ENCODE data around the gene KRTAP4-8.
"Not testable (repeated sequence)": the region's sequence is repeated elsewhere in the genome, so short reads cannot be mapped to it uniquely, and the experiment has no call there.

KRTAP4-8 gene

GRCh38 chr17:41088760-41089352 lies 9.1 kb downstream of the KRTAP4-8 start:
- not testable (repeated sequence) for H3K79me1 ChIP-seq (replicated peaks; ENCODE audit: low read length, poor library complexity, severe bottlenecking); H3K4me1 ChIP-seq (ENCODE audit: control insufficient read depth, insufficient read depth, low read depth, low read length); H3K4me3 ChIP-seq (ENCODE audit: insufficient read depth in 1 of 2, low read depth in 1 of 2, low read length in 2 of 2); H3K27ac ChIP-seq (ENCODE audit: low read length, poor library complexity, severe bottlenecking); H3K18ac ChIP-seq (ENCODE audit: low read depth in 1 of 2, low read length in 2 of 2); H3K9ac ChIP-seq (ENCODE audit: low read length); H4K8ac ChIP-seq (ENCODE audit: low read length); H3K4me2 ChIP-seq (ENCODE audit: low read length, poor library complexity, severe bottlenecking); H2BK5ac ChIP-seq (ENCODE audit: low read depth, low read length, poor library complexity, severe bottlenecking); H3K14ac ChIP-seq (ENCODE audit: low read length in 2 of 2); H3K23ac ChIP-seq (ENCODE audit: low read length in 2 of 2); H2AFZ ChIP-seq (ENCODE audit: low read depth, low read length); H2BK12ac ChIP-seq (ENCODE audit: low read length in 2 of 2); DNase-seq; H3K4ac ChIP-seq (ENCODE audit: low read depth in 1 of 2, low read length in 2 of 2); H2AK5ac ChIP-seq (ENCODE audit: low read length, severe bottlenecking); H3K9me3 ChIP-seq (ENCODE audit: control insufficient read depth, low read length); H4K91ac ChIP-seq (ENCODE audit: low read length); H2BK15ac ChIP-seq (ENCODE audit: low read depth, poor library complexity, severe bottlenecking); H3K27me3 ChIP-seq (ENCODE audit: control insufficient read depth in 1 of 2, insufficient read depth in 1 of 2, low read length in 2 of 2); H3K36me3 ChIP-seq (ENCODE audit: control insufficient read depth in 1 of 2, insufficient read depth in 2 of 2, low read depth in 1 of 2, low read length in 2 of 2); H2BK120ac ChIP-seq (ENCODE audit: low read depth, low read length)
- no CpG with 5 or more reads among the region's 4 CpGs for WGBS

GRCh38 chr17:41084100-41084856 lies 13.7 kb downstream of the KRTAP4-8 start, which contains the start of gene KRTAP4-7:
KRTAP4-7 (plus strand) TSS chr17:41084150; CDS start chr17:41084207, 57 bp downstream.
- H3K9ac ChIP-seq (ENCODE audit: low read length); H4K8ac ChIP-seq (ENCODE audit: low read length); H3K4me1 ChIP-seq (ENCODE audit: control insufficient read depth, insufficient read depth, low read depth, low read length); H3K27me3 ChIP-seq (ENCODE audit: control insufficient read depth in 1 of 2, insufficient read depth in 1 of 2, low read length in 2 of 2); H2AFZ ChIP-seq (ENCODE audit: low read depth, low read length); H3K23ac ChIP-seq (ENCODE audit: low read length in 2 of 2); H4K91ac ChIP-seq (ENCODE audit: low read length); H2BK5ac ChIP-seq (ENCODE audit: low read depth, low read length, poor library complexity, severe bottlenecking); H2BK120ac ChIP-seq (ENCODE audit: low read depth, low read length); H3K79me1 ChIP-seq (replicated peaks; ENCODE audit: low read length, poor library complexity, severe bottlenecking); H3K4me3 ChIP-seq (ENCODE audit: insufficient read depth in 1 of 2, low read depth in 1 of 2, low read length in 2 of 2); H3K9me3 ChIP-seq (ENCODE audit: control insufficient read depth, low read length); DNase-seq; H2BK15ac ChIP-seq (ENCODE audit: low read depth, poor library complexity, severe bottlenecking); H2BK12ac ChIP-seq (ENCODE audit: low read length in 2 of 2); H3K36me3 ChIP-seq (ENCODE audit: control insufficient read depth in 1 of 2, insufficient read depth in 2 of 2, low read depth in 1 of 2, low read length in 2 of 2); H3K4ac ChIP-seq (ENCODE audit: low read depth in 1 of 2, low read length in 2 of 2); H3K4me2 ChIP-seq (ENCODE audit: low read length, poor library complexity, severe bottlenecking): not testable (repeated sequence)
- Histone ChIP-seq H2AK5ac (ENCODE audit: low read length, severe bottlenecking) (peak within 1 kb of the TSS; percentile 39), H3K18ac (ENCODE audit: low read depth in 1 of 2, low read length in 2 of 2) (peak within 1 kb of the TSS in 1 of 2 experiments; percentile 57), H3K14ac (ENCODE audit: low read length in 2 of 2) (peak within 1 kb of the TSS in 1 of 2 experiments; percentile 81), H3K27ac (ENCODE audit: low read length, poor library complexity, severe bottlenecking) (peak within 1 kb of the TSS; percentile 71)
- 85% methylated on average over 13 of the region's 14 CpGs for WGBS

GRCh38 chr17:41083427-41083826 lies 14.5 kb downstream of the KRTAP4-8 start:
- DNase-seq; H2BK5ac ChIP-seq (ENCODE audit: low read depth, low read length, poor library complexity, severe bottlenecking); H3K9ac ChIP-seq (ENCODE audit: low read length); H3K79me1 ChIP-seq (replicated peaks; ENCODE audit: low read length, poor library complexity, severe bottlenecking); H3K27me3 ChIP-seq (ENCODE audit: control insufficient read depth in 1 of 2, insufficient read depth in 1 of 2, low read length in 2 of 2); H4K91ac ChIP-seq (ENCODE audit: low read length); H3K23ac ChIP-seq (ENCODE audit: low read length in 2 of 2); H2AFZ ChIP-seq (ENCODE audit: low read depth, low read length); H3K18ac ChIP-seq (ENCODE audit: low read depth in 1 of 2, low read length in 2 of 2); H4K8ac ChIP-seq (ENCODE audit: low read length); H3K14ac ChIP-seq (ENCODE audit: low read length in 2 of 2); H2BK15ac ChIP-seq (ENCODE audit: low read depth, poor library complexity, severe bottlenecking); H3K4me3 ChIP-seq (ENCODE audit: insufficient read depth in 1 of 2, low read depth in 1 of 2, low read length in 2 of 2); H2BK12ac ChIP-seq (ENCODE audit: low read length in 2 of 2); H3K36me3 ChIP-seq (ENCODE audit: control insufficient read depth in 1 of 2, insufficient read depth in 2 of 2, low read depth in 1 of 2, low read length in 2 of 2); H3K4me2 ChIP-seq (ENCODE audit: low read length, poor library complexity, severe bottlenecking); H3K9me3 ChIP-seq (ENCODE audit: control insufficient read depth, low read length); H2AK5ac ChIP-seq (ENCODE audit: low read length, severe bottlenecking); H3K4ac ChIP-seq (ENCODE audit: low read depth in 1 of 2, low read length in 2 of 2); H3K4me1 ChIP-seq (ENCODE audit: control insufficient read depth, insufficient read depth, low read depth, low read length); H2BK120ac ChIP-seq (ENCODE audit: low read depth, low read length): not testable (repeated sequence)
- WGBS, result no CpG with 5 or more reads among the region's 2 CpGs
- peak overlapping the region; percentile 71 for H3K27ac ChIP-seq (ENCODE audit: low read length, poor library complexity, severe bottlenecking)

GRCh38 chr17:41082626-41083025 lies 15.3 kb downstream of the KRTAP4-8 start:
- Histone ChIP-seq H4K8ac (ENCODE audit: low read length) (no peak overlapping the region), H3K4me2 (ENCODE audit: low read length, poor library complexity, severe bottlenecking) (no peak overlapping the region), H3K9ac (ENCODE audit: low read length) (no peak overlapping the region), H3K23ac (ENCODE audit: low read length in 2 of 2) (no peak overlapping the region), H3K36me3 (ENCODE audit: control insufficient read depth in 1 of 2, insufficient read depth in 2 of 2, low read depth in 1 of 2, low read length in 2 of 2) (no peaks in the 10 kb centered on the region), H3K27ac (ENCODE audit: low read length, poor library complexity, severe bottlenecking) (peak overlapping the region; percentile 76), H3K18ac (ENCODE audit: low read depth in 1 of 2, low read length in 2 of 2) (no peak overlapping the region), H2BK5ac (ENCODE audit: low read depth, low read length, poor library complexity, severe bottlenecking) (no peak overlapping the region), H2BK15ac (ENCODE audit: low read depth, poor library complexity, severe bottlenecking) (no peak overlapping the region), H2AK5ac (ENCODE audit: low read length, severe bottlenecking) (no peak overlapping the region), H3K4me1 (ENCODE audit: control insufficient read depth, insufficient read depth, low read depth, low read length) (peaks cover 4% of the 10 kb centered on the region), H3K14ac (ENCODE audit: low read length in 2 of 2) (no peak overlapping the region), H3K27me3 (ENCODE audit: control insufficient read depth in 1 of 2, insufficient read depth in 1 of 2, low read length in 2 of 2) (no peaks in the 10 kb centered on the region), H3K4me3 (ENCODE audit: insufficient read depth in 1 of 2, low read depth in 1 of 2, low read length in 2 of 2) (no peak overlapping the region), H3K4ac (ENCODE audit: low read depth in 1 of 2, low read length in 2 of 2) (no peak overlapping the region), H2BK120ac (ENCODE audit: low read depth, low read length) (no peak overlapping the region), H4K91ac (ENCODE audit: low read length) (no peak overlapping the region), H2AFZ (ENCODE audit: low read depth, low read length) (no peak overlapping the region), H2BK12ac (ENCODE audit: low read length in 2 of 2) (no peak overlapping the region), H3K9me3 (ENCODE audit: control insufficient read depth, low read length) (no peaks in the 10 kb centered on the region), H3K79me1 (replicated peaks; ENCODE audit: low read length, poor library complexity, severe bottlenecking) (no peaks in the 10 kb centered on the region)
- DNase-seq, result no peak
- WGBS, result 52% methylated on average over 2 of the region's 4 CpGs

Measured in mesenchymal stem cell (in vitro differentiated cells and primary cell).